Activated CD4-positive, alpha-beta T cell treated with anti-CD3 and anti-CD28 coated beads, Interleukin-2, amount 50 U/mL, for 16 hours (primary cell): ENCODE measurements around the gene CYYR1.
"Not testable (repeated sequence)": the region's sequence is repeated elsewhere in the genome, so short reads cannot be mapped to it uniquely, and the experiment has no call there.

Experiments
- DNase-seq: peaks from one replicate; pipeline ENCODE4 v3.0.0-alpha.2; 2020

Gene CYYR1

GRCh38 chr21:26487981-26488480 is 85.1 kb downstream of the CYYR1 start:
- DNase-seq, result no peak

GRCh38 chr21:26473471-26473870 is 99.6 kb downstream of the CYYR1 start:
- no peak for DNase-seq

- DNase-seq, result no peak
Measured at GRCh38 chr21:26471099-26471471, 102.0 kb downstream of the CYYR1 start.

- no peak for DNase-seq
Measured at GRCh38 chr21:26470351-26471098, 102.6 kb downstream of the CYYR1 start.

- DNase-seq, result no peak
Measured at GRCh38 chr21:26469789-26470188, 103.3 kb downstream of the CYYR1 start.

- DNase-seq, result no peak
Measured at GRCh38 chr21:26465916-26466315, 107.2 kb downstream of the CYYR1 start.

- no peak for DNase-seq
Measured at GRCh38 chr21:26461500-26461899, 111.6 kb downstream of the CYYR1 start.

- no peak for DNase-seq
Measured at GRCh38 chr21:26460621-26461020, 112.5 kb downstream of the CYYR1 start.

GRCh38 chr21:26458854-26459253 is 114.2 kb downstream of the CYYR1 start:
- DNase-seq, result not testable (repeated sequence)

GRCh38 chr21:26457817-26458216 is 115.3 kb downstream of the CYYR1 start:
- DNase-seq, result no peak

GRCh38 chr21:26453267-26453666 is 119.8 kb downstream of the CYYR1 start:
- no peak for DNase-seq

- no peak for DNase-seq
Measured at GRCh38 chr21:26451081-26451740, 121.9 kb downstream of the CYYR1 start.

GRCh38 chr21:26449161-26449560 is 123.9 kb downstream of the CYYR1 start:
- DNase-seq, result no peak

- no peak for DNase-seq
Measured at GRCh38 chr21:26448751-26449150, 124.3 kb downstream of the CYYR1 start.

- no peak for DNase-seq
Measured at GRCh38 chr21:26447932-26448475, 125.1 kb downstream of the CYYR1 start.

- no peak for DNase-seq
Measured at GRCh38 chr21:26445440-26445839, 127.6 kb downstream of the CYYR1 start.

- DNase-seq, result no peak
Measured at GRCh38 chr21:26444646-26445045, 128.4 kb downstream of the CYYR1 start.

- DNase-seq, result no peak
Measured at GRCh38 chr21:26443867-26444266, 129.2 kb downstream of the CYYR1 start.

- DNase-seq, result no peak
Measured at GRCh38 chr21:26443291-26443690, 129.8 kb downstream of the CYYR1 start.

GRCh38 chr21:26441149-26441548 is 131.9 kb downstream of the CYYR1 start:
- no peak for DNase-seq

- no peak for DNase-seq
Measured at GRCh38 chr21:26438976-26439375, 134.1 kb downstream of the CYYR1 start.

- DNase-seq, result no peak
Measured at GRCh38 chr21:26437326-26438009, 135.6 kb downstream of the CYYR1 start.

GRCh38 chr21:26433386-26433785 is 139.7 kb downstream of the CYYR1 start:
- DNase-seq, result no peak

- DNase-seq, result no peak
Measured at GRCh38 chr21:26432410-26432809, 140.7 kb downstream of the CYYR1 start.
